Calu3 (cell line): ENCODE results near the gene SULT6B1. TPM values are rescaled to one million over a fixed set of nuclear protein-coding genes. Genes with fewer than 3 reads are reported as not detected.

Source experiments
- BruUV-seq: library from RNA; stranded (reverse); fragments of 400-500 nt; replicated peaks from 2 replicates; lab custom pipeline; 2021; lab: Mats Ljungman, UMichigan
- CTCF ChIA-PET: fragments of 300-600 bp; sonication (Branson Sonifier 250); formaldehyde crosslinking; loops from one replicate; lab custom pipeline; 2022; ENCODE audit warnings: antibody characterized with exemption; lab: Charles Lee
- DNase-seq: peaks from one replicate; pipeline ENCODE4 v3.0.0; 2022
- H3K27ac Mint-ChIP-seq: one replicate; pipeline ENCODE4 v1.8.0; 2022; ENCODE audit warnings: mixed read lengths; ENCODE audit not compliant: unreplicated experiment
- H3K27me3 Mint-ChIP-seq: one replicate; pipeline ENCODE4 v1.8.0; 2022; ENCODE audit warnings: mixed read lengths; ENCODE audit not compliant: unreplicated experiment
- H3K36me3 Mint-ChIP-seq: one replicate; pipeline ENCODE4 v1.8.0; 2022; ENCODE audit warnings: mild to moderate bottlenecking, moderate library complexity, mixed read lengths; ENCODE audit not compliant: insufficient read depth, unreplicated experiment
- H3K4me1 Mint-ChIP-seq: one replicate; pipeline ENCODE4 v1.8.0; 2022; ENCODE audit warnings: mild to moderate bottlenecking, low read depth, mixed read lengths; ENCODE audit not compliant: unreplicated experiment
- H3K4me3 Mint-ChIP-seq: one replicate; pipeline ENCODE4 v1.8.0; 2022; ENCODE audit warnings: mild to moderate bottlenecking, low read depth, moderate library complexity, mixed read lengths; ENCODE audit not compliant: unreplicated experiment
- H3K9me3 Mint-ChIP-seq: one replicate; pipeline ENCODE4 v1.8.0; 2022; ENCODE audit warnings: low read depth, mixed read lengths; ENCODE audit not compliant: unreplicated experiment
- CTCF ChIP-seq: fragments of 200-600 bp; IDR thresholded peaks from one replicate; pipeline ENCODE4 v1.8.0; 2022; ENCODE audit warnings: antibody characterized with exemption; ENCODE audit not compliant: unreplicated experiment
- intact Hi-C: fragments of 100-400 bp; cut with micrococcal nuclease; formaldehyde crosslinking; loops from one replicate; pipeline ENCODE4 v1.10.0; 2022; ENCODE audit not compliant: unreplicated experiment
- total RNA-seq: library from RNA; stranded (reverse); gene quantifications from 2 replicates; pipeline ENCODE4 v1.2.3, GENCODE V29; 2022

Gene SULT6B1
- total RNA-seq, 1 experiment from 2014 or later: not detected

- Mint-ChIP-seq H3K9me3 (peaks cover 2% of the 10 kb centered on the region), H3K36me3 (peaks cover 9% of the 10 kb centered on the region), H3K4me3 (no peak overlapping the region), H3K4me1 (peaks cover 19% of the 10 kb centered on the region), H3K27ac (no peak overlapping the region), H3K27me3 (no peaks in the 10 kb centered on the region)
- no TSS peak for BruUV-seq
- TF ChIP-seq CTCF: no peak
- CTCF ChIA-PET: no interaction called here
- no peak for DNase-seq
- intact Hi-C loops: no loop called here
Observed at GRCh38 chr2:37191253-37191652, 2.8 kb upstream of the SULT6B1 start.

GRCh38 chr2:37190290-37190689 is 1.8 kb upstream of the SULT6B1 start:
- intact Hi-C loops: no loop called here
- DNase-seq: no peak
- peak overlapping the region; percentile 94 for H3K27ac Mint-ChIP-seq
- H3K4me3 Mint-ChIP-seq: no peak overlapping the region
- H3K36me3 Mint-ChIP-seq: peaks cover 6% of the 10 kb centered on the region
- BruUV-seq: no TSS peak
- no peaks in the 10 kb centered on the region for H3K27me3 Mint-ChIP-seq
- no peak for TF ChIP-seq CTCF
- CTCF ChIA-PET: interaction anchor here (0.9 kb wide), 1 partner anchor 12 kb away, joined by 3 read pairs; no protein-coding TSS in a partner anchor
- peaks cover 19% of the 10 kb centered on the region for H3K4me1 Mint-ChIP-seq
- H3K9me3 Mint-ChIP-seq: no peaks in the 10 kb centered on the region

- CTCF ChIA-PET: interaction anchor here (0.9 kb wide), 1 partner anchor 11 kb away, joined by 3 read pairs; no protein-coding TSS in a partner anchor
- peaks cover 6% of the 10 kb centered on the region for H3K36me3 Mint-ChIP-seq
- H3K4me3 Mint-ChIP-seq: no peak overlapping the region
- no peaks in the 10 kb centered on the region for H3K27me3 Mint-ChIP-seq
- H3K4me1 Mint-ChIP-seq: peaks cover 19% of the 10 kb centered on the region
- peak overlapping the region; percentile 94 for H3K27ac Mint-ChIP-seq
- no peak for TF ChIP-seq CTCF
- intact Hi-C loops: no loop called here
- no peaks in the 10 kb centered on the region for H3K9me3 Mint-ChIP-seq
- peak; percentile 70 for DNase-seq
- BruUV-seq: no TSS peak
Observed at GRCh38 chr2:37189452-37190153, 1.1 kb upstream of the SULT6B1 start.

- no peak for DNase-seq
- Mint-ChIP-seq H3K4me1 (no peaks in the 10 kb centered on the region), H3K36me3 (no peaks in the 10 kb centered on the region), H3K4me3 (no peak overlapping the region), H3K27me3 (peaks cover 14% of the 10 kb centered on the region), H3K9me3 (no peaks in the 10 kb centered on the region), H3K27ac (no peak overlapping the region)
- CTCF ChIA-PET: interaction anchor here (0.7 kb wide), 1 partner anchor 695 kb away, joined by 3 read pairs; no protein-coding TSS in a partner anchor
- no peak for TF ChIP-seq CTCF
- no TSS peak for BruUV-seq
- intact Hi-C loops: no loop called here
Observed at GRCh38 chr2:37181726-37182684, 6.5 kb downstream of the SULT6B1 start.
